H1 (cell line): ENCODE results near the gene C19orf25. TPM values are rescaled to one million over a fixed set of nuclear protein-coding genes. Genes with fewer than 3 reads are reported as not detected.

Source experiments
- GABPA ChIP-seq: IDR thresholded peaks from 2 replicates; pipeline ENCODE4 v1.6.1; 2011; ENCODE audit warnings: mild to moderate bottlenecking, low read length, moderate library complexity, borderline replicate concordance; ENCODE audit not compliant: insufficient read depth
- RXRA ChIP-seq: IDR thresholded peaks from 2 replicates; pipeline ENCODE4 v1.6.1; 2011; ENCODE audit warnings: low read depth, mild to moderate bottlenecking, low read length, moderate library complexity; ENCODE audit not compliant: insufficient read depth
- SAP30 ChIP-seq: fragments of 300-600 bp; sonication (generic); IDR thresholded peaks from 2 replicates; pipeline ENCODE4 v1.7.1; 2012; ENCODE audit warnings: low read length, moderate library complexity, mild to moderate bottlenecking, inconsistent platforms; ENCODE audit not compliant: insufficient read depth, insufficient replicate concordance
- TAF7 ChIP-seq: optimal IDR thresholded peaks from 2 replicates; pipeline ENCODE3; 2011; ENCODE audit warnings: low read depth, mild to moderate bottlenecking, inconsistent platforms, low read length, moderate library complexity, borderline replicate concordance
- polyA plus RNA-seq, 7 experiments: library from polyadenylated mRNA; depleted of rRNA in 3 of 7; stranded (reverse) in 5 of 7; unstranded in 2 of 7; fragments of >200 nt in 5 of 7; fragments of 200-250 nt in 2 of 7; gene quantifications; 1 replicate in 5 of 7; 2 replicates in 1 of 7; 4 replicates in 1 of 7; pipeline versions ENCODE4 v1.2.1 to v1.2.3, GENCODE V29; 2011 to 2013; ENCODE audit warnings: missing spikeins in 2 of 7, mixed read lengths in 2 of 7
- total RNA-seq: library from RNA; stranded (reverse); fragmentation: NEBNext Ultra II Directional; extraction: Animal tissue kit (Norgen Biotek cat#: 25700); gene quantifications from 2 replicates; pipeline ENCODE4 v1.2.1, GENCODE V29; 2021

Gene C19orf25
- total and polyA plus RNA-seq, 2 of the 8 experiments (the other 6 are each of a cell fraction or from before 2014, with no cell fraction given) = 41.3 to 67.4 TPM

GRCh38 chr19:1482361-1483130 is 3.5 kb upstream of the C19orf25 start (continued):
- TF ChIP-seq SAP30 (no peak), RXRA (no peak), TAF7 (no peak), GABPA (no peak)
- TF ChIP-seq, all 59 proteins: peak for 0
